Ectodermal cell (in vitro differentiated cells): Measurements from ENCODE around the gene SUSD4.

Source experiments
- H3K27ac ChIP-seq: 2 replicates; pipeline ENCODE4 v1.7.0; 2013; ENCODE audit warnings: mild to moderate bottlenecking, low read depth, low read length; ENCODE audit not compliant: insufficient read depth, poor library complexity, severe bottlenecking
- H3K27me3 ChIP-seq: 2 replicates; pipeline ENCODE4 v1.7.0; 2013; ENCODE audit warnings: mild to moderate bottlenecking, low read length; ENCODE audit not compliant: insufficient read depth, control insufficient read depth, poor library complexity, severe bottlenecking
- H3K36me3 ChIP-seq: one replicate; pipeline ENCODE4 v1.7.0; 2013; ENCODE audit warnings: low read length; ENCODE audit not compliant: control insufficient read depth, insufficient read depth
- H3K4me1 ChIP-seq: one replicate; pipeline ENCODE4 v1.7.0; 2013; ENCODE audit warnings: low read length; ENCODE audit not compliant: control insufficient read depth, insufficient read depth
- H3K4me3 ChIP-seq: 2 replicates; pipeline ENCODE4 v1.7.0; 2013; ENCODE audit warnings: low read depth, low read length, control low read depth; ENCODE audit not compliant: insufficient read depth
- H3K9me3 ChIP-seq: 2 replicates; pipeline ENCODE4 v1.7.0; 2013; ENCODE audit warnings: mild to moderate bottlenecking, low read length, moderate library complexity; ENCODE audit not compliant: control insufficient read depth
- WGBS, 2 experiments: methylation state at CpG; one replicate each; pipeline ENCODE4 v1.1.7; 2013; ENCODE audit warnings: missing lambda C conversion rate in 2 of 2; 5-methylcytosine and 5-hydroxymethylcytosine counted together

The SUSD4 gene

DNA sequence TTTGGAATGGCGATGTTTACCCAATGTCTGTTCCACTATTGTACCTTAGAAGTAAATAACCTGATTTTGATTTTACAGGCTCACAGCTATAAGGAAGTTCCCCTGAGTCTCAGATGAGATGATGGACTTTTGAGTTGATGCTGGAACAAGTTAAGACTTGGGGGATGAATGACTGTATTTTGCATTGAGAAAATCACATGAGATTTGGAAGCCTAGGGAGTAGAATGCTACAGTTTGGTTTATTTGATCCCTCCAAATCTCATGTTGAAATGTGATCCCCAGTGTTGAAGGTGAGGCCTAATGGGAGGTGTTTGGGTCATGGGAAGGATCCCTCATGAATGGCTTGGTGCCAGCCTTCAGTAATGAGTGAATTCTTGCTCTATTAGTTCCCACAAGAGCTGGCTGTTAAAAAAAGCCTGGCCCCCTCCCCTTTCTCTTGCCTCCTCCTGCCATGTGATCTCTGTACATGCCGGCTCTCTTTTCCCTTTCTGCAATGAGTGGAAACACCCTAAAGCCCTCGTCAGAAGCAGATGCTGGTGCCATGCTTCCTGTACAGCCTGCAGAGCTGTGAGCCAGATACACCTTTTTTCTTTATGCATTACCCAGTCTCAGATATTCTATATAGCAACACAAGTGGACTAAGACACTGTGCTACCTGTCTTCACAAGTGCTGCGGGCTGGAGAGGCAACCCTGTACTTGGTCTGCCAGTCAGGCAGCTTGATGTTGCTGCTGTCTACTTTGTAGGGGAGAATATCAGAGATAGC, 143.9 kb downstream of the SUSD4 start:
- Histone ChIP-seq H3K4me1 (peaks cover 9% of the 10 kb centered on the region), H3K4me3 (no peak overlapping the region), H3K27me3 (no peaks in the 10 kb centered on the region), H3K9me3 (no peaks in the 10 kb centered on the region), H3K36me3 (no peaks in the 10 kb centered on the region), H3K27ac (no peak overlapping the region)
- 93 to 94% methylated on average over 4 of the region's 4 CpGs for WGBS, 2 experiments

DNA sequence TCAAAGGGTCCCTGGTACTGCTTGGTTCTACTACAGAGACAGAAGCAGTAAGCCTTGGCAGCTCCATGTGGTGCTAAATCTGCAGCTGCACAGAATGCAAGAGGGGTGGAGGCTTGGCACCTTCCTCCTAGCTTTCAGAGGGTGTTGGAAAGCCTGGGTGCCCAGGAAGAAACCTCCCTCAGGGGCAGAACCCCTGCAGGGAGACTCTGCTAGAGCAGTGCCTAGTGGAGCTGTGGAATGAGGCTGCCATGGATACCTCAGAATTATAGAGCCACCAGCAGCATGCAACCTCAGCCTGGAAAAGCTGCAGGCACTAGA, 144.7 kb downstream of the SUSD4 start:
- Histone ChIP-seq H3K4me1 (peaks cover 9% of the 10 kb centered on the region), H3K27ac (no peak overlapping the region), H3K36me3 (no peaks in the 10 kb centered on the region), H3K9me3 (no peaks in the 10 kb centered on the region), H3K27me3 (no peaks in the 10 kb centered on the region), H3K4me3 (no peak overlapping the region)

DNA sequence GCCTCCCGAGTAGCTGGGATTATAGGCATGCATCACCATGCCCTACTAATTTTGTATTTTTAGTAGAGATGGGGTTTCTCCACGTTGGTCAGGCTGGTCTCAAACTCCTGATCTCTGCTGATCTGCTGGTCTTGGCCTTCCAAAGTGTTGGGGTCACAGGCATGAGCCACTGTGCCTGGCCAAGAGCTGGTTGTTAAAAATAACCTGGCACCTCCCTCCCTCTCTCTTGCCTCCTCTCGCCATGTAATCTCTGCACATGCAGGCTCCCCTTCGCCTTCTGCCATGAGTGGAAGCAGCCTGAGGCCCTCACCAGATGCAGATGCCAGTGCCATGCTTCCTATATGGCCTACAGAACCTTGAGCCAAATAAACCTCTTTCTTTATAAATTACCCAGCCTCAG, 146.2 kb downstream of the SUSD4 start:
- 90 to 91% methylated on average over 3 to 4 of the region's 4 CpGs for WGBS, 2 experiments
- Histone ChIP-seq H3K4me3 (no peak overlapping the region), H3K27ac (no peak overlapping the region)

DNA sequence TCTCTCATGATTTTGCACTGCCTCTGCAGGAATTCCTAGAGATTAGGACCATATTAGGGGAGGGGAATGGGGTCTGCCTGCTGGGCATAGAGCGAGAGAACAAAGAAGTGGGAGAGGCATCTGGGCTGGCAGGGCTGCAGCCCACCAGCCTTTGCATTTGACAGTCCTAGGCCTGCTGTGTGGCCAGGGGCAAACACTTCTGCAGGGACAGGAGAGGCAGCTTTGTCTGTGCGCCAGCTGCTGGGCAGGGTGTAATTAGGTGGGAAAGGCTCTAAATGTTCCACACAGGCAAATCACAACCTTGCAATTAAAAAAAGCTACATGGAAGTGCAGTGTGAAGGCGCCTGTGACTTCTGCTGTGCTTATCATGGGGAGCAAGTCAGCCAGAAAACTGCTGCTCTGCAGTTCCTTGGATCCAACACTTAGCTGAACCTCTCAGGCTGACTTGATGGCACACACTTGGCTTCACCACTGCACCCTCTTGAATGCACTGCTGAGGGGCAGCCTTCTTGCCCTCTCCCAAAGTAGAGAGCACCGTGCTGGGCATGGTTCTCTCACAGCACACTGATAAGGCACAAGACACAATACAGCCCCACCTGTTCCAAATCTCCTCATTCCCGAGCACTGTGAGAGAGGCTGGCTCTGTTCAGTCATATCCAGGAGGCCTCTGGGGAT, 147.3 kb downstream of the SUSD4 start:
- 65 to 70% methylated on average over 4 to 5 of the region's 5 CpGs for WGBS, 2 experiments

More for the DNA sequence above, 146.2 kb downstream of the SUSD4 start:
- Histone ChIP-seq H3K4me1 (peaks cover 9% of the 10 kb centered on the region), H3K9me3 (no peaks in the 10 kb centered on the region), H3K36me3 (no peaks in the 10 kb centered on the region), H3K27me3 (no peaks in the 10 kb centered on the region)

DNA sequence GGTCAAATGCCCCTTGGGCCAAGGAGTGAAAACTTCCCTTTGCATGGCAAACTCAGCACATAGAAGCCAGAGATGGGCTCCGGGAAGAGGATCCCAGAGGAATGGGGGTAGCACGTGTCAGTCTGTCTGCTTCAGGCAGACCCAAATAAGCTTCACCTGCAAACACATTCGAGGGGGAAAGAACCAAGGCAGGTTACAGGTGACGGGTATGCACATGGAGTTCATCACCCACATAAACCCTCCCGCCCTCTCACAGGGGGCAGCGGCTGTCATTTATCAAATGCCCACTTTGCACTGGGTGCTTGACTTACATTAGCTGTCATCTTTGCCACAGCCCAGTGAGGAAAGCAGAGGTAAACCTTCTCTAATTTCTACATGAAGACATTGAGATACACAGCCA, 147.9 kb downstream of the SUSD4 start:
- H3K4me1 ChIP-seq: peaks cover 9% of the 10 kb centered on the region
- no peak overlapping the region for H3K4me3 ChIP-seq
- no peaks in the 10 kb centered on the region for H3K9me3 ChIP-seq
- H3K27ac ChIP-seq: no peak overlapping the region
- no peaks in the 10 kb centered on the region for H3K27me3 ChIP-seq
- 85 to 90% methylated on average over 6 of the region's 6 CpGs for WGBS, 2 experiments
- no peaks in the 10 kb centered on the region for H3K36me3 ChIP-seq

More for the DNA sequence above, 147.3 kb downstream of the SUSD4 start:
- Histone ChIP-seq H3K27ac (no peak overlapping the region), H3K27me3 (no peaks in the 10 kb centered on the region), H3K36me3 (no peaks in the 10 kb centered on the region), H3K9me3 (no peaks in the 10 kb centered on the region), H3K4me1 (peaks cover 9% of the 10 kb centered on the region), H3K4me3 (no peak overlapping the region)

DNA sequence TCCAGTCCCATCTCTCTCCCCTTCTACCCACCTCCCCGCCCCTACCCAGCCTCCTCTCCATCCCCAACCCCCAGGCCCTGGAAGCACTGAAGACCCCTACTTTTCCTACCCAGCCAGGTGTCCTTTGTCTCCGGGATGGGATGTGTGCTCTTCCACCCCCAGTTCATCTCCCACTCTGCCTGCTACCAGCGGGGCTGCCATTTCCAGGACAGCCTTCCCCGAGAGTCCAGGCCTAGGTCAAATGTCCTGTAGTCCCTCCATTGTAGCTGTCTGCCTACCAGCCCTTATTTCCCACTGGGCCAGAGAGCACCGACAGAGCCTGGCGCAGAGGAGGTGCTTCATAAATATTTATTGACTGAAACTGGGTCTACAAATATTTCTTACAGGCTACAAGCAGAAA, 148.9 kb downstream of the SUSD4 start:
- no peaks in the 10 kb centered on the region for H3K27me3 ChIP-seq
- H3K9me3 ChIP-seq: no peaks in the 10 kb centered on the region
- peaks cover 9% of the 10 kb centered on the region for H3K4me1 ChIP-seq
- 90 to 94% methylated on average over 5 to 6 of the region's 6 CpGs for WGBS, 2 experiments
- no peak overlapping the region for H3K27ac ChIP-seq
- no peaks in the 10 kb centered on the region for H3K36me3 ChIP-seq
- H3K4me3 ChIP-seq: no peak overlapping the region

DNA sequence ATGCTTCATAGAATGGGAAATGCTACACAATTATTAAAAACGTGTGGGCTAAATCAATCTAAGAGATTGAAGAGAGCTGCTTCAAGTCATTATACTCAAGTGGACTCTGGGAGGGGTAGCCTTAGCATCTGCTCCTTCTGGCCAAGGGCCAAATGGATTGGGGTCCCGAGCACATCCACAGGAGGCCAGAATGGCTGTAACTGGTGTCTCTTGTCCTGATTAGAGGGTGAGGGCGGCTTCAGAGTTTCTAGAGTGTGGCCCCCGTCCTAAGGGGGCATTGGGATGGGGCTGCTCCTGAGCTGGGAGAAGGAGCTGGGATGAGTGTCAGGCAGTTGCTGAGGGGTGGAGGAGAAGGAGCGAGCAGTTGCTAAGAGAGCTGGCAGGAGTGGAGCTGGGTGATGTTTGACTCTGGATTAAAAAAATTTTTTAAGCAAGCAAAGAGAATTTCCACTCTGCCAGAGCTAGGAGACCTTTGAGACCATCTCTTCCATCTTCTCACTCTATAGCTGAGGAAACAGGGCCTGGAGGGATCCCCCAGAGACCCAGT, 149.6 kb downstream of the SUSD4 start:
- H3K27me3 ChIP-seq: no peaks in the 10 kb centered on the region
- H3K4me3 ChIP-seq: no peak overlapping the region
- H3K36me3 ChIP-seq: no peaks in the 10 kb centered on the region
- H3K27ac ChIP-seq: no peak overlapping the region
- 95 to 96% methylated on average over 5 of the region's 5 CpGs for WGBS, 2 experiments
- H3K9me3 ChIP-seq: no peaks in the 10 kb centered on the region
- peaks cover 10% of the 10 kb centered on the region for H3K4me1 ChIP-seq

DNA sequence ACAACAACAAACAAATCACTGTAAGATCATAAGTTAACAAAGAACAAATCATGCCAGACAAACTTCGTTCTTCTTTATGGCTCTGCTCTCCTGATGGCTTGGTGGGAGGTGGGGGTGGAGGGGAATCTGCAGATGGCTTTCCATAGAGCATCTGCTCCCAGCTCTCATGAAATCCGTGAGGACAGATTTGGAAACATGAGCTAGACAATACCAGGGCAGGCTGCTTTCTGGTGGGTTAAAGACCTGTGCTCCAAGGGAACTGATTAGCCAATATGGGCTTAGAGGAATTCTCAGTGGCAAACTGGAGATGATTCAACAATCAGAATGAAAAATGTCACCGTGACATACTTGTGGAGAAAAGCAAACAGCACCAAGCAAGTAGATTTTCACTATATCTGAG, 151.5 kb downstream of the SUSD4 start:
- H3K4me1 ChIP-seq: peaks cover 12% of the 10 kb centered on the region
- no peak overlapping the region for H3K27ac ChIP-seq
- H3K27me3 ChIP-seq: no peaks in the 10 kb centered on the region
- no peak overlapping the region for H3K4me3 ChIP-seq
- no peaks in the 10 kb centered on the region for H3K36me3 ChIP-seq
- no peaks in the 10 kb centered on the region for H3K9me3 ChIP-seq
- 89 to 90% methylated on average over 3 of the region's 3 CpGs for WGBS, 2 experiments

DNA sequence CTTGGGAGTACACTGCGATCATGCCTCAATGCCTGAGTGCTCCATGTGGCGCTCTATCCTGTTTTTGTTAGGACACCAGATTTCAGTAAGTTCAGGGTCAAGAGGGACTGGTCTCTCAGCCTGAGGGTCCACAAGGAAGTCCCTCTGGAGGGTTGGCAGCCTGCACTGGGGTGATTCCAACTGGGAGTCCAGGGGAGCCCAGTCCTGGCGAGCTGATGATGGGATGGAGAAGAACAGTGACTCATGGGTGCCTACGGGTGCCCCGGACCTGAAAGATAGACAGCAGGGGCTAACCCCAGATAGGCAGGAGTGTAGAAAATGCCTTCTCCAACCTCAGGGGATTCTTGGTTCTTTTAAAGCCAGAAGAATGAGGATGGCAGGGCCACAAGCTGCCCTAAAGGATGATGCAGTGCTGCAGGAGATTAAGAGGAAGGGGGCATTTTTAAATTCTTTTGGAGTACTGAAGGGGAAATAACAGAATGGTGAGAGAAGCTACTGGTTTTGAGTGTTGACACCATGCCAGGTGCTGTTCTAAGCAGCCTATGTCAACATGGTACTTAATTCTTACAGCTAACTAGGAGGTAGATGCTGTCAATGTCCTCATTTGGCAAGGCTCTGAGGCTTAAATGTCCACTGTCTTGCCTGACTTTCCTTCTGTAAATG, 152.5 kb downstream of the SUSD4 start:
- 94 to 96% methylated on average over 5 of the region's 5 CpGs for WGBS, 2 experiments
- Histone ChIP-seq H3K27me3 (no peaks in the 10 kb centered on the region), H3K4me3 (no peak overlapping the region), H3K36me3 (no peaks in the 10 kb centered on the region), H3K27ac (no peak overlapping the region), H3K4me1 (peaks cover 5% of the 10 kb centered on the region), H3K9me3 (no peaks in the 10 kb centered on the region)

DNA sequence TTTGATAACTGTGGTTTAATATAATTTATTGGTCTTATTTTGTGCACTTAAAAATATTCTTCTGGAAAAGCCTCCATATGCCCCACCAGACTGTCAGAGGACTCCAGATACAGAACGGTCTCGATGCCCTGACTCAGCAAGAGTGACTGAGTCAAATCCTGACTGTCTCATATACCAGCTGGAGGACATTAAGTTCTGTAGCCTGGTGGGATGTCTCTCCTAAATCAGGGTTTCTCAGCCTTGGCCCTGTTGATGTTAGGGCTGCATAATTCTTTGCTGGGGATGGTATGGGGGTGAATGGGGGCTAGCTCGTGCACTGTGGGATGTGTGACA, 153.2 kb downstream of the SUSD4 start:
- Histone ChIP-seq H3K36me3 (no peaks in the 10 kb centered on the region), H3K9me3 (no peaks in the 10 kb centered on the region), H3K4me1 (peaks cover 3% of the 10 kb centered on the region), H3K27ac (no peak overlapping the region), H3K4me3 (no peak overlapping the region), H3K27me3 (no peaks in the 10 kb centered on the region)
- 93 to 97% methylated on average over 3 of the region's 3 CpGs for WGBS, 2 experiments
